Neuronal stem cell (in vitro differentiated cells): Measurements from ENCODE around the gene NEGR1.
A peak's percentile ranks its signal among the peaks of the same experiment; 100 is the strongest.

Experiments used
- DNase-seq: peaks from one replicate; pipeline ENCODE4 v3.0.0-alpha.2; 2013; ENCODE audit warnings: low spot score
- H2AFZ ChIP-seq: one replicate; pipeline ENCODE4 v1.6.1; 2013; ENCODE audit warnings: mild to moderate bottlenecking, low read length, inconsistent platforms
- H2AK5ac ChIP-seq: 2 replicates; pipeline ENCODE4 v1.6.1; 2013; ENCODE audit warnings: low read depth, mild to moderate bottlenecking, inconsistent platforms, low read length, moderate library complexity, mixed read lengths
- H2BK120ac ChIP-seq: 2 replicates; pipeline ENCODE4 v1.6.1; 2013; ENCODE audit warnings: low read depth, mild to moderate bottlenecking, inconsistent platforms, low read length, moderate library complexity, mixed read lengths
- H2BK12ac ChIP-seq: one replicate; pipeline ENCODE4 v1.6.1; 2013; ENCODE audit warnings: low read length, inconsistent platforms
- H2BK15ac ChIP-seq: 2 replicates; pipeline ENCODE4 v1.6.1; 2013; ENCODE audit warnings: mild to moderate bottlenecking, low read length, inconsistent platforms, mixed read lengths
- H2BK5ac ChIP-seq: one replicate; pipeline ENCODE4 v1.6.1; 2013; ENCODE audit warnings: inconsistent platforms, mild to moderate bottlenecking, low read length, moderate library complexity
- H3K14ac ChIP-seq: one replicate; pipeline ENCODE4 v1.6.1; 2013; ENCODE audit warnings: low read length, inconsistent platforms
- H3K18ac ChIP-seq: 2 replicates; pipeline ENCODE4 v1.6.1; 2013; ENCODE audit warnings: low read length, inconsistent platforms
- H3K23ac ChIP-seq: 2 replicates; pipeline ENCODE4 v1.6.1; 2013; ENCODE audit warnings: low read depth, mild to moderate bottlenecking, mixed read lengths, low read length, inconsistent platforms; ENCODE audit not compliant: poor library complexity
- H3K27ac ChIP-seq: replicated peaks from 3 replicates; pipeline ENCODE4 v1.5.1; 2013; ENCODE audit warnings: low read length, inconsistent platforms
- H3K27me3 ChIP-seq, 3 experiments: 2 replicates each; pipeline ENCODE4 v1.6.1; 2013; ENCODE audit warnings: low read length in 3 of 3, mild to moderate bottlenecking in 2 of 3, inconsistent platforms in 1 of 3, low read depth in 1 of 3, mixed read lengths in 1 of 3, moderate library complexity in 1 of 3; ENCODE audit not compliant: control insufficient read depth in 3 of 3, insufficient read depth in 3 of 3
- H3K36me3 ChIP-seq, 2 donors: replicated peaks in 1 of 2; 2 replicates each; pipeline ENCODE4 v1.6.1; 2013; ENCODE audit warnings: low read length in 2 of 2; ENCODE audit not compliant: control insufficient read depth in 2 of 2, insufficient read depth in 2 of 2
- H3K4ac ChIP-seq: 2 replicates; pipeline ENCODE4 v1.6.1; 2013; ENCODE audit warnings: inconsistent platforms, mild to moderate bottlenecking, low read length, moderate library complexity
- H3K4me1 ChIP-seq, 2 donors: 1 replicate in 1 of 2; 2 replicates in 1 of 2; pipeline ENCODE4 v1.6.1; 2013; ENCODE audit warnings: low read length in 2 of 2, low read depth in 1 of 2; ENCODE audit not compliant: control insufficient read depth in 2 of 2, insufficient read depth in 1 of 2
- H3K4me2 ChIP-seq: one replicate; pipeline ENCODE4 v1.6.1; 2013; ENCODE audit warnings: mild to moderate bottlenecking, low read length, inconsistent platforms; ENCODE audit not compliant: insufficient read depth, poor library complexity, severe bottlenecking
- H3K4me3 ChIP-seq, 2 donors: 2 replicates each; pipeline ENCODE4 v1.5.1; 2013; ENCODE audit warnings: low read length in 2 of 2, mild to moderate bottlenecking in 2 of 2, inconsistent platforms in 1 of 2, moderate library complexity in 1 of 2
- H3K79me1 ChIP-seq: one replicate; pipeline ENCODE4 v1.6.1; 2013; ENCODE audit warnings: low read depth, mild to moderate bottlenecking, inconsistent platforms, low read length, moderate library complexity
- H3K9ac ChIP-seq: one replicate; pipeline ENCODE4 v1.6.1; 2013; ENCODE audit warnings: mild to moderate bottlenecking, low read depth, low read length, inconsistent platforms; ENCODE audit not compliant: poor library complexity
- H3K9me3 ChIP-seq, 2 donors: replicated peaks in 1 of 2; 2 replicates each; pipeline versions ENCODE3 to v1.6.1; 2013; ENCODE audit warnings: low read length in 2 of 2, mild to moderate bottlenecking in 2 of 2, inconsistent platforms in 1 of 2, low read depth in 1 of 2, mixed read lengths in 1 of 2, moderate library complexity in 1 of 2; ENCODE audit not compliant: control insufficient read depth in 2 of 2, insufficient read depth in 1 of 2
- H4K8ac ChIP-seq: one replicate; pipeline ENCODE4 v1.6.1; 2013; ENCODE audit warnings: low read depth, mild to moderate bottlenecking, inconsistent platforms, low read length, moderate library complexity
- H4K91ac ChIP-seq: one replicate; pipeline ENCODE4 v1.6.1; 2013; ENCODE audit warnings: low read length, low read depth, mild to moderate bottlenecking, inconsistent platforms; ENCODE audit not compliant: poor library complexity
- whole genome bisulfite sequencing, 2 donors: extraction: QIAGEN DNeasy Blood & Tissue Kit; methylation state at CpG; one replicate each; pipeline ENCODE4 v1.1.7; 2013; ENCODE audit warnings: missing lambda C conversion rate in 2 of 2, mixed read lengths in 1 of 2; ENCODE audit not compliant: insufficient read length in 2 of 2, insufficient replicate concordance in 1 of 2; ENCODE audit errors: extremely low coverage in 2 of 2; 5-methylcytosine and 5-hydroxymethylcytosine counted together

The NEGR1 gene

GRCh38 chr1:72075425-72075824 is 206.9 kb downstream of the NEGR1 start:
- Histone ChIP-seq H2BK12ac (no peak overlapping the region), H3K4me1 (no peaks in the 10 kb centered on the region), H3K4ac (no peak overlapping the region), H3K79me1 (no peaks in the 10 kb centered on the region), H3K4me3 (no peak overlapping the region), H3K9ac (no peak overlapping the region), H3K27me3 (no peaks in the 10 kb centered on the region), H3K36me3 (no peaks in the 10 kb centered on the region), H2AFZ (no peak overlapping the region), H3K23ac (no peak overlapping the region), H4K91ac (no peak overlapping the region), H3K18ac (no peak overlapping the region), H2BK5ac (no peak overlapping the region), H2BK15ac (no peak overlapping the region), H3K27ac (no peak overlapping the region), H3K4me2 (no peak overlapping the region), H2AK5ac (no peak overlapping the region), H3K14ac (no peak overlapping the region), H4K8ac (no peak overlapping the region), H2BK120ac (no peak overlapping the region), H3K9me3 (no peaks in the 10 kb centered on the region)
- no peak for DNase-seq

GRCh38 chr1:72066431-72066830 is 215.9 kb downstream of the NEGR1 start:
- Histone ChIP-seq H3K9ac (no peak overlapping the region), H3K4me1 (peaks cover 0 to 2% of the 10 kb centered on the region in 2 donors), H3K4me2 (no peak overlapping the region), H3K9me3 (no peaks in the 10 kb centered on the region), H4K8ac (no peak overlapping the region), H2BK5ac (no peak overlapping the region), H3K27me3 (no peaks in the 10 kb centered on the region), H3K14ac (no peak overlapping the region), H2BK120ac (no peak overlapping the region), H3K4ac (no peak overlapping the region), H2BK15ac (no peak overlapping the region), H2AK5ac (no peak overlapping the region), H3K79me1 (no peaks in the 10 kb centered on the region), H3K4me3 (no peak overlapping the region), H2BK12ac (no peak overlapping the region), H3K23ac (no peak overlapping the region), H4K91ac (no peak overlapping the region), H3K18ac (no peak overlapping the region), H3K27ac (no peak overlapping the region), H3K36me3 (no peaks in the 10 kb centered on the region), H2AFZ (peak overlapping the region; percentile 13)
- DNase-seq, result no peak
- no CpG with 5 or more reads among the region's 7 CpGs for WGBS, 2 donors

GRCh38 chr1:72064196-72065075 is 217.9 kb downstream of the NEGR1 start:
- Histone ChIP-seq H3K4me2 (no peak overlapping the region), H3K27ac (no peak overlapping the region), H2AFZ (peak overlapping the region; percentile 35), H2BK12ac (no peak overlapping the region), H3K36me3 (no peaks in the 10 kb centered on the region), H3K9ac (no peak overlapping the region), H3K9me3 (no peaks in the 10 kb centered on the region), H3K4me1 (peaks cover 0 to 2% of the 10 kb centered on the region in 2 donors), H4K91ac (no peak overlapping the region), H3K23ac (no peak overlapping the region), H3K4me3 (no peak overlapping the region), H3K27me3 (no peaks in the 10 kb centered on the region), H2AK5ac (no peak overlapping the region), H3K4ac (no peak overlapping the region), H2BK15ac (no peak overlapping the region), H2BK5ac (no peak overlapping the region), H4K8ac (no peak overlapping the region), H2BK120ac (no peak overlapping the region), H3K18ac (no peak overlapping the region), H3K79me1 (no peaks in the 10 kb centered on the region), H3K14ac (no peak overlapping the region)
- no peak for DNase-seq
- no CpG with 5 or more reads among the region's 3 CpGs for WGBS, 2 donors

- Histone ChIP-seq H3K9ac (no peak overlapping the region), H2AFZ (no peak overlapping the region), H3K23ac (no peak overlapping the region), H3K4me1 (peaks cover 0 to 2% of the 10 kb centered on the region in 2 donors), H3K4ac (no peak overlapping the region), H4K8ac (no peak overlapping the region), H3K27me3 (no peaks in the 10 kb centered on the region), H3K9me3 (no peaks in the 10 kb centered on the region), H2AK5ac (no peak overlapping the region), H3K14ac (no peak overlapping the region), H3K18ac (no peak overlapping the region), H4K91ac (no peak overlapping the region), H3K4me3 (no peak overlapping the region), H2BK12ac (no peak overlapping the region), H2BK15ac (no peak overlapping the region), H3K79me1 (no peaks in the 10 kb centered on the region), H3K4me2 (no peak overlapping the region), H3K27ac (no peak overlapping the region), H3K36me3 (no peaks in the 10 kb centered on the region), H2BK120ac (no peak overlapping the region), H2BK5ac (no peak overlapping the region)
- no peak for DNase-seq
- WGBS, 2 donors, result no CpG with 5 or more reads among the region's 7 CpGs
Measured at GRCh38 chr1:72063364-72064044, 218.8 kb downstream of the NEGR1 start.
